Measurements from ENCODE around the gene DUSP2. TPM values are rescaled to one million over a fixed set of nuclear protein-coding genes. Genes with fewer than 3 reads are reported as not detected.
"Not testable (repeated sequence)": the region's sequence is repeated elsewhere in the genome, so short reads cannot be mapped to it uniquely, and the experiment has no call there.

Gene DUSP2
- total and polyA plus RNA-seq, 8 donors, result 0.82 to 5.7 (median 1.7) TPM

GRCh38 chr2:96143848-96144480 is 1.3 kb downstream of the DUSP2 start:
- no peak for TF ChIP-seq CTCF (IDR thresholded peaks at IDR 0.05)
- peaks cover 0 to 15% of the 10 kb centered on the region in 2 donors for H3K27me3 ChIP-seq
- H3K36me3 ChIP-seq, result no peaks in the 10 kb centered on the region
- DNase-seq (peak in 1 of 4 donors; percentile 72), ATAC-seq (no peak)
- H3K4me1 ChIP-seq, result peaks cover 7 to 58% of the 10 kb centered on the region in 2 donors
- H3K27ac ChIP-seq, result no peak overlapping the region
- H3K4me3 ChIP-seq, result peak overlapping the region; percentile 47 to 61
- intact Hi-C loops (cut with DNase I), result no loop called here
- no peaks in the 10 kb centered on the region for H3K9me3 ChIP-seq

- Histone ChIP-seq H3K27ac (no peak overlapping the region), H3K27me3 (peaks cover 0 to 15% of the 10 kb centered on the region in 2 donors), H3K4me1 (peaks cover 7 to 52% of the 10 kb centered on the region in 2 donors), H3K4me3 (peak overlapping the region in 1 of 2 donors; percentile 61), H3K9me3 (no peaks in the 10 kb centered on the region), H3K36me3 (no peaks in the 10 kb centered on the region)
- intact Hi-C loops (cut with DNase I), result no loop called here
- ATAC-seq (no peak), DNase-seq (peak in 1 of 4 donors; percentile 55)
- TF ChIP-seq CTCF (IDR thresholded peaks at IDR 0.05), result no peak
These were observed 1.9 kb downstream of the DUSP2 start for GRCh38 chr2:96143231-96143847.

- no peak for ATAC-seq
- intact Hi-C loops (cut with DNase I), result no loop called here
- Histone ChIP-seq H3K27me3 (peaks cover 0 to 20% of the 10 kb centered on the region in 2 donors), H3K4me3 (no peak overlapping the region), H3K9me3 (no peaks in the 10 kb centered on the region), H3K36me3 (no peaks in the 10 kb centered on the region), H3K4me1 (peaks cover 7 to 43% of the 10 kb centered on the region in 2 donors), H3K27ac (no peak overlapping the region)
- peak in 1 of 4 donors; percentile 47 for DNase-seq
- no peak for TF ChIP-seq CTCF (IDR thresholded peaks at IDR 0.05)
These were observed 2.8 kb downstream of the DUSP2 start for GRCh38 chr2:96142217-96143113.

GRCh38 chr2:96141624-96141967 is 3.6 kb downstream of the DUSP2 start:
- peaks cover 7 to 34% of the 10 kb centered on the region in 2 donors for H3K4me1 ChIP-seq
- intact Hi-C loops (cut with DNase I); H3K9me3 ChIP-seq; DNase-seq; H3K27ac ChIP-seq; H3K4me3 ChIP-seq; ATAC-seq; H3K36me3 ChIP-seq: not testable (repeated sequence)
- peaks cover 0 to 20% of the 10 kb centered on the region in 2 donors for H3K27me3 ChIP-seq

- no peak overlapping the region for H3K4me3 ChIP-seq
- H3K27ac ChIP-seq, result no peak overlapping the region
- intact Hi-C loops (cut with DNase I), result no loop called here
- peaks cover 0 to 20% of the 10 kb centered on the region in 2 donors for H3K27me3 ChIP-seq
- peak in 1 of 4 donors; percentile 17 for DNase-seq
- H3K4me1 ChIP-seq, result peaks cover 7 to 29% of the 10 kb centered on the region in 2 donors
- no peaks in the 10 kb centered on the region for H3K9me3 ChIP-seq
- no peak for ATAC-seq
- H3K36me3 ChIP-seq, result no peaks in the 10 kb centered on the region
- TF ChIP-seq CTCF (IDR thresholded peaks at IDR 0.05), result no peak
These were observed 4.2 kb downstream of the DUSP2 start for GRCh38 chr2:96140941-96141623.

Data from left lung (tissue), 10 donors.